Fibroblast of skin of right biceps (primary cell): ENCODE results near the gene AQP9.

Source experiments
- DNase-seq: peaks from one replicate; pipeline ENCODE4 v3.0.0-alpha.2; 2013

AQP9 gene

GRCh38 chr15:58228718-58229117 lies 90.5 kb downstream of the AQP9 start:
- peak; percentile 91 for DNase-seq

DNA sequence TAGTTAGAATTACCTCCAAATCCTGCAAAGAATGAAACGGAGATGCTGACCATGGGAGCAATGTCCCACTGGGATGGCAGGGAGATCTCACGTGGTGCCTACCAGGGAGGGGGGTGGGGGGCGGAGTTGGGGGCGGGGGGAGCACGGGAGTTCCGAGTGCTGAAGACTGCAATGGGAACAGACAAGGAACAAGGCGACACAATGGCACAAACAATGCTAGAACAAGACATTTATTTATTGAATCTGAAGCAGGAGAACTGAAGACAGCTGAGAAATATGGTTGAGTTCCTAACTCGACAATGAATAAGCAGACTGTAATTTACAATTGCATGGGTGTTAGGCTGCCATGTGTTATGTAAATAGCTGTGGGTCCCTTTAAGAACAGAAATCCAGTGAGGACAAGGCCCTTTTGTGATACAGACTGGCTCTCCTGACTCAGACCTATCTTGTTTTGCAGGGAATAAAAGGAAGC lies 91.2 kb downstream of the AQP9 start:
- DNase-seq: peak; percentile 50

- DNase-seq: no peak
Measured at GRCh38 chr15:58232281-58233065, 94.3 kb downstream of the AQP9 start.

DNA sequence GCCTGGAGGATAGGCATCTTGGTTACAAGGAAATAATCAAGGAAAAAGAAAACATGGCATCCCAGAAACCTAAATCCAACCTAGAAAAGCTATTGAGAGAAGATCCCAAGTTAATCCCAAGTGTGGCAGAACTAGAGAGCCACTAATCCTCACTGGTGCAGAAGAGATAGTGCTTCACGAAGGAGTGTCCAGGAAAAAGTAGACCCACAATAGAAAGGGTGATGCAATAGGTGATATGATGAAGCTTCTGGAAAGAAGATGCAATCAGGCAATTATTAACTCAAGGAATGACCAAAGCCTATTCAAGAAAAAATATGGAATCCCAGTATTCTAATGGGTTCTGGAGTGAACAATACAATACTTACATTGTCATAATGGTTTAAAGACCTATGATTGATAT lies 95.2 kb downstream of the AQP9 start:
- no peak for DNase-seq
